Anterior cingulate cortex (tissue), 58 donors: ENCODE data around the gene ATP8B3.

Experiments used
- DNase-seq, 58 donors: peaks; one replicate each; lab custom pipeline; 2025; lab: John Stamatoyannopoulos, UW

Gene ATP8B3

GRCh38 chr19:1839658-1840540, 27.8 kb upstream of the ATP8B3 start:
- no peak for DNase-seq

DNA sequence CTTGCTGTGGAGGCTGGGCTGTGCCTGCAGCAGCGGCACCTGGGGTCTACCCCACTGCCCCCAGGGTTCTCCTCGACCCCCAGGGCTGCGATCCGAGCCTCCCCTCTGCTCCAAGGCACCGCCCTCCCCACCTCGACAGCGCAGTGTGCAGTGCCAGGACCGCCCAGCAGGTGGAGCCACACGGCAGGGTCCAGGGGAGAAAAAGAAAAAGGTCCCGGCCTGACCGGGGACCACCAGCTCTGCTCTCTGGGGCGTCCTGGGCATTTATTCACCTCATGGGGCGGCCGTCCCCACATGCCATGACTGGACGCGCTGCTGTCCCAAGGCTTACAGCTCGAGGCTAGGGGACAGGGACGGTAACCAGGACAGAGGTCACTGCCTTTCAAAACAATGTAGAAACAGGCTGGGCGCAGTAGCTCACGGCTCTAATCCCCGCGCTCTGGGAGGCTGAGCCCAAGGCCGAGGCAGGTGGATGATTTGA, 25.6 kb upstream of the ATP8B3 start:
- peak in 6 of 58 donors; percentile 9 to 33 (median 17) for DNase-seq

GRCh38 chr19:1837222-1837565, 25.1 kb upstream of the ATP8B3 start:
- no peak for DNase-seq

DNA sequence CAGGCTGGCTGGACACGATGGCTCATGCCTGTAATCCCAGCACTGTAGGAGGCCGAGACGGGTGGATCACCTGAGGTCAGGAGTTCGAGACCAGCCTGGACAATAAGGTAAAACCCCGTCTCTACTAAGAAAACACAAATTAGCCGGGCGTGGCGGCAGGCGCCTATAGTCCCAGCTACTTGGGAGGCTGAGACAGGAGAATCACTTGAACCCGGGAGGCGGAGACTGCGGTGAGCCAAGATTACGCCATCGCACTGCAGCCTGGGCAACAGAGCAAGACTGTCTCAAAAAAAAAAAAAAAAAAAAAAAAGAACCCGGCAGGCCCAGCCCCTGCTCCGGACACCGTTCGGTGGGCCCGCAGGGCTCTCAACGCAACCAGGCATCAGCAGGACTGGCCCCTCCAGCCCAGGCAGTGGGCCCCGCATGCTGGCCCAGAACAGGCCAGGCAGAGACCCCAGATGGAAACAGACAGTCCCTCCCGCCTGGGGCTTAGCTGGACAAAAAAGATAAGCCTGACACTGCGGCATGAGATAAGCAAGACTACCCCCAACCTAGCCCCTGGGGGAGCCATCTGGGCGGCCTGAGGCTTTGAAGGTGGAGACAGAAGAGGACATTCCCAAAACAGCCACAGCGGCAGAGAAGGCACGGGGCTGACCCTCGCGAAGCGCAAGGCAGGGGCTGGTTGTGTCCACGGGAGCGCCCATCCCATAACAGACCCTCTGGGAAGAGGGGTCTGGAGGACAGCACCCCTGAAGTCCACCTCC, 24.6 kb upstream of the ATP8B3 start:
- no peak for DNase-seq

DNA sequence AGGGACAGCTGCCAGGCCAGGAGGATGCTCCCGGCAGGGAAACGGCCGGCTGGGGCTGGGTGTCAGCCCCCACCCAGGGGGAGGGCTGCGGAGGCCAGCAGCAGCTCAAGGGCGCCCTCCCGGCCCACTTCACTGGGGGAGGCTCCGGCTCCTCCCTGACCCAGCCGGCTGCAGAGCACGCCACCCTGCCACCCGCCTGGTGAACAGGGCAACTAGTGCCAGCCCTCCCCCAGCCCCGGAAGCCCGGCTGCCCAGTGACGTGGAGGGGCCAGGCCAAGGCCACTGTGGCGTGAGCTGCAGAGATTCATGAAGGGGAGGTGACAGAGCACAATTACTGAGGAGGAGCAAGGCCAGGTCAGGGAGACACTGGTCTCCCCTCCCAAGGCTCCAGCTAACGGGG, 21.5 kb upstream of the ATP8B3 start:
- peak in 29 of 58 donors; percentile 8 to 70 (median 38) for DNase-seq

GRCh38 chr19:1832046-1832663, 20.1 kb upstream of the ATP8B3 start:
- DNase-seq = no peak

DNA sequence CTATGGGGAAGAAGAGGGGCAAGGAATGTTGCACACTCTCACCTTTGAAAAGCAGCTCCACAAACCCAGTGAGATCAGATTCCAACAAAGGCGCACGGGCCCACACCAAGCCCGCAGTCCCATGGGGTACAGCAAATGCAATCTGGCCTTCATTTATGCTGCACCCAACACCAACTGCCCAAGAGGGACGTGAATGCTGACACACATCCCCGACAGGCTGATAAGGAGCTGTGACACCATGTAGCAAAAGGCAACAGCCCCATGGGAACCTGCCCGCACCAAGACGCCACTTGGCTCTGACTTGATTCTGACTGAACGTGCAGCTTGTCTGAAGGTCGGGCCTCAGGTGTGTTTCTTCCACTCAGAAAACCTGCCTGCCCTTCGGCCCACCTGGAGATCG, 18.9 kb upstream of the ATP8B3 start:
- DNase-seq = no peak

DNA sequence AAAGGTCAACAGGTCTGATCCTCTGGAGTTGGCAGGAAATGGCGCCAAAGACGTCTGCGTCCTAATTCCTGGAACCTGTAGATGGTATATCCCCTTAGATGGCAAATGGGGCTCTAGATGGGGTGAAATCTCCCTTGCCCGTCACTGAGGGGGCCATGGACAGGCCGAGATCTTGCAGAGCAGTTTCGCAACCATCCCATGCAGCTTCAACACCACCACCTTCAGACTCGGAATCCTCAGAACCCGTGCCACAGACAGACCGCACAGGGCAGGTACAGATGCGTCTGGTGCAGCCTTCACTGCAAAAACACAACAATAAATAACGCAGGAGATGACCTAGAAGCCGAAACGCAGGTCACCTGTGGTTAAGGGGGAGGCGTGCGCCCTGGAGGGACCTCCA, 18.5 kb upstream of the ATP8B3 start:
- no peak for DNase-seq

- no peak for DNase-seq
These were observed 17.9 kb upstream of the ATP8B3 start for GRCh38 chr19:1829958-1830357.

- DNase-seq = no peak
These were observed 16.5 kb upstream of the ATP8B3 start for GRCh38 chr19:1828279-1829238.

DNA sequence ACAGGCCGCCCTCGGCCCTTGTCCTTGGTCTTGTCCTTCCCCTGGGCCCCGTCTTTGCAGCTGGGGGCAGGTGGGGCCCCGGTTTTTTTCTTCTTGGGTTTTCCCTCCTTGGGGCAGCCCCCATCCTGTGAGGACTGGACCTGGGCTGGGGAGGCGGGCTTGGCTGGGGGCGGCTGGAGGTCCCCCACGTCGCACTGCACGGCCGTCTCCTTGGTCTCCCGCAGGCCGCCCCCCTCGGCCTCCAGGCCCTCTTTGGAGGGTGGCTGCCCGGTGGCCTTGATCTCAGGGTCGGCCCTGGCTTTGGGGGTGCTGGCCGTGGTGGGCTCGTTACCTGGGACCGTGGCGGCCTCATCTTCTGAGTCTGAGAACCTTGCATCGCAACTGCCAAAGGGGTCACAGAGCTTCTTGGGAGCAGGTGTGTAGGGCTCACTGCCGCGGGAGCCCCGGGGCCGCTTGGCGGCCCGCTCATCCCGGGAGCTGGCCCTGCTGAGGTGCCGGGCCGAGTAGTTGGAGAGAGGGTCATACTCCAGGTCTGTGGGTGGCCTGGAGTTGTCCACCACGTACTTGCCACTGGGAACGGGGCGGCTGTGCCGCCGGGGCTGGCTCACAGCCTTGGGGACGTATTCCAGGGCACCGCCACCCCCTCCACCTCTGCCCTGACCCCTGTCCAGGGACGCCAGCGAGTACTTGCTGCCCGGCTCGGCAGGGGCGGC, 15.6 kb upstream of the ATP8B3 start:
- no peak for DNase-seq

GRCh38 chr19:1826557-1827521, 14.8 kb upstream of the ATP8B3 start:
- no peak for DNase-seq

- DNase-seq = peak in 52 of 58 donors; percentile 5 to 78 (median 43)
These were observed 14.0 kb upstream of the ATP8B3 start for GRCh38 chr19:1825909-1826556.

DNA sequence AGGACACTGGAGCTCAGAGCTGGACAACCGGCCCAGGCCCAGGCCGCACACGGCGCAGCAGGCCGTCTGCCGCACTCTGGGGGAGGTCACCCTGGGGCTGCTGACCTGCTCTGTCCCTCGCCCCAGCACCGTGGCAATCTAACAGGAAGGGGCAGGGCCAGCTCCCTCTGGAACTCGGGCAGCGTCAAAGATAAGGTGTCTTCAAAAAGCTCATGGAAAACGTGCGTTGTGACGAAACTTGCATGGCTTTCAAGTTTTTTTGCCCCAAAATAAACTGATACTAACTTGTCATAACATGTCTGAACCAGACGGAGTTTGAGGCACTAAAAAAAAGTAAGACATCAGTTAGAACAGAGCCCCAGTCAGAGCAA, 12.2 kb upstream of the ATP8B3 start:
- DNase-seq = no peak

- DNase-seq = no peak
These were observed 11.6 kb upstream of the ATP8B3 start for GRCh38 chr19:1823539-1824251.

DNA sequence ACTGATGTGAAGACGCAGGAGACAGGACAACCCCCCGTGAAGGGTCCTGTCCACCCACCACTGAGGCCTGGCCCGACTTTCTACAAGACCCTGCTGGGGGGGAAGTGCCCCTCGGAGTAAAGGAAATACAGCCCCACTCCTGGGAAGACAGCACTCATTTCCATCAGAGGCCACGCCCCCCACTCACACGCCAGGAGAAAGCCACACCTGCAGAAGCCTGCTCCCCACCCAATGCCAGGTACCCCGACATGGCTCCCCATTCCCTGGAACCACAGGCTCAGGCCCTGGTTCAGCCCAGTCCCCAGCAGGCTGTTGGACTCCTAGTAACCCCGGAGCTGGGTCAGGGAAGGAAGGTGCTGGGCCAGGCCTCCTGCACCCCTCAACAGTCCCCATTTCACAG, 10.9 kb upstream of the ATP8B3 start:
- DNase-seq = no peak

DNA sequence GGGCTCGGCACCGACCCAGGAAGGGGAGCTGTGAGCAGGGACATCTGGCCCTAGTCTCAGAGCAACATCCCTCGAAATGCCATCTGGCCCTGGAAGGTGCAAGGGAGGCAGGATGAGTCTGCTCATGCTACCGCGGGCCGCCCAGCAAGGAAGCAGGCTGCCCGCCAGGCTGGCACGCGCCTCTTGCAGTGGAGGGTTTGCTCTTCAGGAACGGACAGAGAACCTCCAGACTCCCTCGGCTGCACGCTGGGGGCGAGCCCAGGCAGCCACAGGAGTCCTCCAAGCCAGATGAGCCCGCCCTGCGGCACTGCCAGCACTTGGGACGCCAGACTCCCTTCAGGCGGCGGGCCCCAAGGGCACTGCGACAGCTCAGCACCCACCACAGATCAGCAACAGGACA, 10.1 kb upstream of the ATP8B3 start:
- no peak for DNase-seq
